Astrocyte (in vitro differentiated cells and primary cell): ENCODE results near the gene ACTL6B. TPM values are rescaled to one million over a fixed set of nuclear protein-coding genes. Genes with fewer than 3 reads are reported as not detected.

ENCODE experiments used
- DNase-seq: peaks from one replicate; pipeline ENCODE4 v3.0.0-alpha.2; 2010; ENCODE audit warnings: low read depth
- FAIRE-seq: peaks from 2 replicates; lab custom pipeline; 2011; peaks lifted over from hg19 to GRCh38; lab: Jason Lieb, UNC
- H2AFZ ChIP-seq: 2 replicates; pipeline ENCODE4 v1.6.0; 2012; ENCODE audit warnings: low read depth, low read length, inconsistent platforms
- H3K27ac ChIP-seq: 2 replicates; pipeline ENCODE4 v1.5.1; 2011; ENCODE audit warnings: low read depth, low read length, inconsistent platforms
- H3K27me3 ChIP-seq: 2 replicates; pipeline ENCODE4 v1.6.0; 2011; ENCODE audit warnings: low read length, inconsistent platforms; ENCODE audit not compliant: insufficient read depth
- H3K36me3 ChIP-seq: 2 replicates; pipeline ENCODE4 v1.5.1; 2011; ENCODE audit warnings: low read length, inconsistent platforms; ENCODE audit not compliant: insufficient read depth
- H3K4me1 ChIP-seq: 2 replicates; pipeline ENCODE4 v1.5.1; 2011; ENCODE audit warnings: low read length, inconsistent platforms; ENCODE audit not compliant: insufficient read depth
- H3K4me2 ChIP-seq: 2 replicates; pipeline ENCODE4 v1.6.0; 2012; ENCODE audit warnings: low read length, inconsistent platforms
- H3K4me3 ChIP-seq: 2 replicates; pipeline ENCODE4 v1.5.1; 2011; ENCODE audit warnings: low read depth, mild to moderate bottlenecking, low read length, inconsistent platforms; ENCODE audit not compliant: insufficient read depth
- H3K79me2 ChIP-seq: 2 replicates; pipeline ENCODE4 v1.6.0; 2012; ENCODE audit warnings: mild to moderate bottlenecking, low read length, inconsistent platforms; ENCODE audit not compliant: insufficient read depth
- H3K9ac ChIP-seq: 2 replicates; pipeline ENCODE4 v1.6.0; 2012; ENCODE audit warnings: mild to moderate bottlenecking, low read length, inconsistent platforms
- H3K9me3 ChIP-seq: 2 replicates; pipeline ENCODE4 v1.5.1; 2012; ENCODE audit warnings: low read depth, mild to moderate bottlenecking, low read length, inconsistent platforms; ENCODE audit not compliant: insufficient read depth
- H4K20me1 ChIP-seq: 2 replicates; pipeline ENCODE4 v1.6.0; 2012; ENCODE audit warnings: low read length, inconsistent platforms; ENCODE audit not compliant: insufficient read depth
- H3K27ac Mint-ChIP-seq: one replicate; pipeline ENCODE4 v1.8.0; 2021; ENCODE audit warnings: mild to moderate bottlenecking, mixed read lengths; ENCODE audit not compliant: unreplicated experiment
- H3K27me3 Mint-ChIP-seq: one replicate; pipeline ENCODE4 v1.8.0; 2021; ENCODE audit warnings: low read depth, mixed read lengths; ENCODE audit not compliant: unreplicated experiment
- H3K36me3 Mint-ChIP-seq: one replicate; pipeline ENCODE4 v1.8.0; 2021; ENCODE audit warnings: low read depth, mixed read lengths; ENCODE audit not compliant: unreplicated experiment
- H3K4me1 Mint-ChIP-seq: one replicate; pipeline ENCODE4 v1.8.0; 2021; ENCODE audit warnings: low read depth, mixed read lengths; ENCODE audit not compliant: unreplicated experiment
- H3K4me3 Mint-ChIP-seq: one replicate; pipeline ENCODE4 v1.8.0; 2021; ENCODE audit warnings: mild to moderate bottlenecking, moderate library complexity, mixed read lengths; ENCODE audit not compliant: unreplicated experiment
- H3K9me3 Mint-ChIP-seq: one replicate; pipeline ENCODE4 v1.8.0; 2021; ENCODE audit warnings: mild to moderate bottlenecking, mixed read lengths; ENCODE audit not compliant: unreplicated experiment
- EZH2 ChIP-seq: IDR thresholded peaks from 2 replicates; pipeline ENCODE4 v1.6.1; 2012; ENCODE audit warnings: mild to moderate bottlenecking, low read length, inconsistent platforms; ENCODE audit not compliant: insufficient read depth
- total RNA-seq: library from RNA; stranded (reverse); gene quantifications from 2 replicates; pipeline ENCODE4 v1.2.1, GENCODE V29; 2021
- TF ChIP-seq, protein P1 (sequence below): IDR thresholded peaks from 2 replicates; pipeline ENCODE4 v1.5.1; 2011; ENCODE audit warnings: low read depth, mild to moderate bottlenecking, inconsistent platforms, low read length, moderate library complexity; ENCODE audit not compliant: insufficient read depth

The ACTL6B gene
- total RNA-seq, 1 donor from 2014 or later = not detected

DNA sequence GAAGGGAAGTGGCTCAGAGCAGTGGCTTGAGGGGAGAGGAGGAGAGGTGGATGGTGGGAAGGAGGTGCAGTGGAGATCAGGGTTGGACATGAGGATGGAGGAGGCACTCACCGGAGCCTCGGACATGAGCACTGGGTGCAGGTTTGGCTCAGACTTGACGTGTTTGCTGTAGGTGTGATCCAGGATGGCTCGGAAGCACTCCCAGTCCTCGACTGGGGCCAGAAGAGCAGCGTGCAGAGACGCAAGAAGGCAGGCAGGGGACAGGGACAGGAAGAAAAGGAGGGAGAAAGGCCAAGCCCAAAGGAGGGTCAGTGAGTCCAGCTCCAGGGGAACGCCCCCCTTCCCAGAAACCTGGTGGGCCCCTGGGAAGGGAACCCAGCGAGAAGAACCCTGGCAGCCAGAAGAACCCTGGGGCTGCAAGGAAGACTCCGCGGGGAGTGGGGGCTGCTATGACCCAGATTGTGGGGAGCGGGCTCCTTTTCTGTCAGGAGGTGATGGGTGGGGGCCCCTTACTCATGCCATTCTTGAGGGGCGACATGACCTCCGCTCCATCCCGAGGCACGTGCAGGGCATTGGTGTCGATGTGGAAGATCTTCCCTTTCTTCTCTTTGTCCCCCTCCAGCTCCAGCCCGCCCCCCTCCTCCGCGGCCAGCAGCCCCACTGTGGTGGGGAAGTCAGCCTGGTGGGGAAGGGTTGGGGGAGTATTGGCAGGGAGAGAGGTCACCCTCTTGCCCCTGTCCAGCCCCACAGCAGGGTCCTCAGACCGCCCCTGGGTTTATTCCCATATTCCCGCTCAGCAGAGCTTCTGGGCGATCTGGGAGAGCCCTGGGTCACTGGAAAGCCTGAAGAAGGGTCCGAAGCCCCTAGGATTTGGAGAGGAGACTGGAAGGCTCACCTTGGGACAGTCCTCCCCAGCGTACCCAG is 1.1 kb downstream of the ACTL6B start:
- Mint-ChIP-seq H3K9me3 (no peaks in the 10 kb centered on the region), H3K27me3 (peaks cover 34% of the 10 kb centered on the region), H3K27ac (no peak overlapping the region), H3K36me3 (peaks cover 2% of the 10 kb centered on the region), H3K4me3 (no peak overlapping the region), H3K4me1 (no peaks in the 10 kb centered on the region)
- Histone ChIP-seq H3K9ac (no peak overlapping the region), H3K9me3 (no peaks in the 10 kb centered on the region), H3K27ac (no peak overlapping the region), H3K4me1 (no peaks in the 10 kb centered on the region), H3K4me2 (no peak overlapping the region), H3K79me2 (no peaks in the 10 kb centered on the region), H3K27me3 (peaks cover 3% of the 10 kb centered on the region), H3K4me3 (no peak overlapping the region), H2AFZ (no peak overlapping the region), H3K36me3 (no peaks in the 10 kb centered on the region), H4K20me1 (no peaks in the 10 kb centered on the region)
- TF ChIP-seq EZH2 = no peak
- TF ChIP-seq, protein P1, sequence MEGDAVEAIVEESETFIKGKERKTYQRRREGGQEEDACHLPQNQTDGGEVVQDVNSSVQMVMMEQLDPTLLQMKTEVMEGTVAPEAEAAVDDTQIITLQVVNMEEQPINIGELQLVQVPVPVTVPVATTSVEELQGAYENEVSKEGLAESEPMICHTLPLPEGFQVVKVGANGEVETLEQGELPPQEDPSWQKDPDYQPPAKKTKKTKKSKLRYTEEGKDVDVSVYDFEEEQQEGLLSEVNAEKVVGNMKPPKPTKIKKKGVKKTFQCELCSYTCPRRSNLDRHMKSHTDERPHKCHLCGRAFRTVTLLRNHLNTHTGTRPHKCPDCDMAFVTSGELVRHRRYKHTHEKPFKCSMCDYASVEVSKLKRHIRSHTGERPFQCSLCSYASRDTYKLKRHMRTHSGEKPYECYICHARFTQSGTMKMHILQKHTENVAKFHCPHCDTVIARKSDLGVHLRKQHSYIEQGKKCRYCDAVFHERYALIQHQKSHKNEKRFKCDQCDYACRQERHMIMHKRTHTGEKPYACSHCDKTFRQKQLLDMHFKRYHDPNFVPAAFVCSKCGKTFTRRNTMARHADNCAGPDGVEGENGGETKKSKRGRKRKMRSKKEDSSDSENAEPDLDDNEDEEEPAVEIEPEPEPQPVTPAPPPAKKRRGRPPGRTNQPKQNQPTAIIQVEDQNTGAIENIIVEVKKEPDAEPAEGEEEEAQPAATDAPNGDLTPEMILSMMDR = no peak
- DNase-seq (no peak), FAIRE-seq (no peak)

DNA sequence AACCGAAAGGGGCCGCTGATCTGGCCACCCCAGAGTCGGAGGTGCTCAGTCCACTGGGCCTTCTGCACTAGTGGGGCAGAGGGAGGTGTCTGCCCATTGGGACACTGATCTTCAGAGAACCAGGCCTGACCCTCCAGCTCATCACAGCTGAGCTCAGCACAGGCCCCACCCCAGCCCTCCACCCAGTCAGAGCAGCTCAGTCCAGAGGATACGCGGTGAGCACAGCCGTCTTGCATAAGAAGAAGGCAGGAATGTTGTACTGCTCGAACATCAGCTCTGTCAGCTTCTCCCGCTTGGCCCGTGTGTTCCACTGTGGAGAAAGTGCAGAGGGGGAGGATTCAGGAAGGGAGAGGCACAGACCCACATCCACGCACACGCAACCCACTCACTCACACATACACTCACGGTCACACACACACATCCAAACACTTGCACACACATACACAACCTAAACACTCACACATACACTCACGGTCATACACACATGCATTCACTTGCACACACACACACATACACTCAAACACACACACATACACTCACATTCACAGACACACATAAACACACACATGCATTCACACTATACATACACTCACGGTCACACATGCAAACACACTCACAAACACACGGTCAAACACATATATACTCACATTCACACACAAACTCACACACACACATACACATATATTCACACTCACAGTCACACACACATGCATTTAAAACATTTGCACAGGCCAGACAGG is 6.3 kb downstream of the ACTL6B start:
- Histone ChIP-seq H4K20me1 (no peaks in the 10 kb centered on the region), H3K4me2 (no peak overlapping the region), H2AFZ (no peak overlapping the region), H3K9me3 (no peaks in the 10 kb centered on the region), H3K4me3 (no peak overlapping the region), H3K9ac (no peak overlapping the region), H3K36me3 (no peaks in the 10 kb centered on the region), H3K27me3 (peaks cover 5% of the 10 kb centered on the region), H3K79me2 (no peaks in the 10 kb centered on the region), H3K27ac (no peak overlapping the region), H3K4me1 (no peaks in the 10 kb centered on the region)
- Mint-ChIP-seq H3K27ac (no peak overlapping the region), H3K27me3 (peaks cover 40% of the 10 kb centered on the region), H3K4me1 (no peaks in the 10 kb centered on the region), H3K36me3 (no peaks in the 10 kb centered on the region), H3K4me3 (no peak overlapping the region), H3K9me3 (no peaks in the 10 kb centered on the region)
- DNase-seq = no peak
- TF ChIP-seq, protein P1 = no peak
- TF ChIP-seq EZH2 = no peak
- FAIRE-seq = no peak
